Activated naive CD8-positive, alpha-beta T cell treated with anti-CD3 and anti-CD28 coated beads, Interleukin-2, amount 50 U/mL, for 24 hours (primary cell): ENCODE data around the gene KCNK18.

Source experiments
- ATAC-seq: fragments of 150-1000 bp; cut with Tn5 transposase; one replicate; pipeline ENCODE4 v1.10.0; 2021
- DNase-seq: peaks from one replicate; pipeline ENCODE4 v3.0.0; 2021
- H3K27ac Mint-ChIP-seq: one replicate; pipeline ENCODE4 v1.8.0; 2021; ENCODE audit warnings: mild to moderate bottlenecking, mixed read lengths
- H3K27me3 Mint-ChIP-seq: one replicate; pipeline ENCODE4 v1.8.0; 2021; ENCODE audit warnings: mixed read lengths
- H3K36me3 Mint-ChIP-seq: one replicate; pipeline ENCODE4 v1.8.0; 2021; ENCODE audit warnings: low read depth, mixed read lengths
- H3K4me1 Mint-ChIP-seq: one replicate; pipeline ENCODE4 v1.8.0; 2021; ENCODE audit warnings: mixed read lengths
- H3K4me3 Mint-ChIP-seq: one replicate; pipeline ENCODE4 v1.8.0; 2021; ENCODE audit warnings: mild to moderate bottlenecking, moderate library complexity, mixed read lengths
- H3K9me3 Mint-ChIP-seq: one replicate; pipeline ENCODE4 v1.8.0; 2021; ENCODE audit warnings: mixed read lengths

Gene KCNK18

GRCh38 chr10:117197189-117197588, at the start of gene KCNK18:
KCNK18 (plus strand) TSS chr10:117197489; CDS start chr10:117197489, 0 bp downstream.
- Mint-ChIP-seq H3K4me1 (no peaks in the 10 kb centered on the region), H3K4me3 (no peak within 1 kb of the TSS), H3K27ac (no peak within 1 kb of the TSS), H3K9me3 (no peaks in the 10 kb centered on the region), H3K36me3 (no peaks in the 10 kb centered on the region), H3K27me3 (peaks cover 3% of the 10 kb centered on the region)
- ATAC-seq (no peak), DNase-seq (no peak)

DNA sequence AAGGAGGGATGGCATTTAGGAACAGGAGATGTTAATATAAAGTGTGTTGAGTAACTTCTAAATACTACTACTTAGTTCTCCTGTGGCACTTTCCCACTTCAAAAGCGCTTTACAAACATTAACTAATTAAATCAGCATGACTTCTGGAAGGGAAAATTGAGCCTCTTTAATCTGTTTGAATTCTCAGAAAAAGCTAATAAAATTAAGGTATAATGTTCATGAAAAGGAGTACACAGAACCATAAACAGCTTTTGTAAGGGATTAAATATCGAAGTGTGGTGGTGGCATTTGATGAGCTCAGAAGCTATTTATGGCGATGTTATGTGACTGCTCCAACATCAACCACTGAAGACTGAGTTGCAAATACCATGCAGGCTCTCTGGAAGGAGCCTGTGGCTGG, 49.0 kb upstream of the KCNK18 start:
- DNase-seq (no peak), ATAC-seq (no peak)
- Mint-ChIP-seq H3K36me3 (no peaks in the 10 kb centered on the region), H3K4me1 (no peaks in the 10 kb centered on the region), H3K4me3 (no peak overlapping the region), H3K27me3 (peaks cover 53% of the 10 kb centered on the region), H3K9me3 (no peaks in the 10 kb centered on the region), H3K27ac (no peak overlapping the region)

DNA sequence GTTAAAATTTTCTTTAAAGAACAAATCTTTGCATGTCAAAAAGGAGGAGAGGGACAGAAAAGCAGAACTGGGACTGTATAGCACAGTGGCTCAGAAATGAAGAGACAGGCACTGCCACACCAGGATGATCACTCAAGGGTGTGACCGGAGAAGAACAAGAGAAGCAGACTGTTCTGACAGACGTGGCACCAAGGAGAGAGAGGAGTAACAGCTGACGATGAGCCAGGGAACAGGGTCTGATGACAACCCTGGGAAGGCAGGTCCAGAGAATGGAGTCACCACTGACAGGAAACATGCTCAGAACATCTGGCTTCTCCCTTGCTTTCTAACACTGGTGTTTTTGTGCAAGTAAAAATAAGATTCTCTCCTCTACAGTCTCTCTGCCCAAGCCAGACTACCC, 44.6 kb upstream of the KCNK18 start:
- no peaks in the 10 kb centered on the region for H3K9me3 Mint-ChIP-seq
- H3K4me3 Mint-ChIP-seq = no peak overlapping the region
- H3K27ac Mint-ChIP-seq = no peak overlapping the region
- ATAC-seq (no peak), DNase-seq (no peak)
- H3K4me1 Mint-ChIP-seq = no peaks in the 10 kb centered on the region
- peaks cover 59% of the 10 kb centered on the region for H3K27me3 Mint-ChIP-seq
- no peaks in the 10 kb centered on the region for H3K36me3 Mint-ChIP-seq

GRCh38 chr10:117158297-117158696, 39.0 kb upstream of the KCNK18 start:
- Mint-ChIP-seq H3K4me1 (peaks cover 7% of the 10 kb centered on the region), H3K27me3 (peaks cover 78% of the 10 kb centered on the region), H3K9me3 (no peaks in the 10 kb centered on the region), H3K27ac (no peak overlapping the region), H3K4me3 (no peak overlapping the region), H3K36me3 (no peaks in the 10 kb centered on the region)
- no peak for DNase-seq
- no peak for ATAC-seq

DNA sequence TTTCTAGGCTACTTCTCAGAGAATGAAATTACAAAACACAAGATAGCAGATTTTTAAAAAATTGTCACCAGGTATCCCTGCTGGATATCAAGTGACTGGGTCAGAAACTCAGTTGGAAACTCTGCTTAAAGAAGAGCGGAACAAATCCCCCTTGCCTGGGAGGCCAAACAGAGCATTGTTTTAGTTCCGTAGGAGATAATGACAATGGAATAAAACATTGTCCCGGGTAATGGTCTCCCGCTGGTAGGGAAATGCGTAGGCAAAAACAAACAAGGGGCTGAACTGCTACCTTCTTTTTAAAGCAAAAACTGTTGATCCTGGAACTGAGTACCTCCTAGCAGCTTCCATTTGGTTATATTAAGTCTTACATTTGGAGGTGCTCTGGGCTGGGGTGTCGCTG, 37.9 kb upstream of the KCNK18 start:
- no peak for ATAC-seq
- H3K4me3 Mint-ChIP-seq = no peak overlapping the region
- no peaks in the 10 kb centered on the region for H3K9me3 Mint-ChIP-seq

DNA sequence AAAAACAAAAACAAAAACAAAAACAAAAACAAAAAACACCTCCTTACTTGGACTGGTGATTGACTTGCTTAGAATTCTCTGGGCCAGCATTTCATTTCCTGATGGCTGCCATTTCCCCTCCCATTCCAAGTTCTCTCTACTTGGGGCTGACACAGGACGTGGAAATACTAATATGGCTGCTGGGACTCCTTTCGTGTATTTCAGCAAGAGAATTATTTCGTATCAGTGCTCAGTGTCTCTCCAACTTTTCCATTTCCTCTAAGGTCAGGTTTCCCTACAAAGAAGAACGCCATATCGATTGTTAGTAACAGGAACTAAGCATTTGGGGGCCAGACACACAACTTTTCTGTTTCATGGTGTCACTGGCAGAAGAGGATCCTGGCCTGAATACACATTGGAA, 36.7 kb upstream of the KCNK18 start:
- Mint-ChIP-seq H3K27ac (no peak overlapping the region), H3K9me3 (no peaks in the 10 kb centered on the region), H3K4me1 (peaks cover 12% of the 10 kb centered on the region), H3K36me3 (no peaks in the 10 kb centered on the region), H3K27me3 (peaks cover 81% of the 10 kb centered on the region), H3K4me3 (no peak overlapping the region)
- DNase-seq = no peak
- ATAC-seq = no peak

More for the DNA sequence above, 37.9 kb upstream of the KCNK18 start:
- Mint-ChIP-seq H3K27me3 (peaks cover 77% of the 10 kb centered on the region), H3K36me3 (no peaks in the 10 kb centered on the region), H3K27ac (no peak overlapping the region), H3K4me1 (peaks cover 12% of the 10 kb centered on the region)
- DNase-seq = no peak

- no peak for DNase-seq
- no peak for ATAC-seq
- Mint-ChIP-seq H3K4me1 (peaks cover 16% of the 10 kb centered on the region), H3K27me3 (peaks cover 81% of the 10 kb centered on the region), H3K27ac (no peak overlapping the region), H3K9me3 (no peaks in the 10 kb centered on the region), H3K4me3 (no peak overlapping the region), H3K36me3 (no peaks in the 10 kb centered on the region)
Measured at GRCh38 chr10:117161386-117162033, 35.8 kb upstream of the KCNK18 start.

GRCh38 chr10:117162093-117163060, 34.9 kb upstream of the KCNK18 start:
- Mint-ChIP-seq H3K9me3 (no peaks in the 10 kb centered on the region), H3K36me3 (no peaks in the 10 kb centered on the region), H3K27ac (no peak overlapping the region), H3K27me3 (peaks cover 83% of the 10 kb centered on the region), H3K4me1 (peaks cover 23% of the 10 kb centered on the region), H3K4me3 (peak overlapping the region; percentile 29)
- ATAC-seq (no peak), DNase-seq (no peak)

DNA sequence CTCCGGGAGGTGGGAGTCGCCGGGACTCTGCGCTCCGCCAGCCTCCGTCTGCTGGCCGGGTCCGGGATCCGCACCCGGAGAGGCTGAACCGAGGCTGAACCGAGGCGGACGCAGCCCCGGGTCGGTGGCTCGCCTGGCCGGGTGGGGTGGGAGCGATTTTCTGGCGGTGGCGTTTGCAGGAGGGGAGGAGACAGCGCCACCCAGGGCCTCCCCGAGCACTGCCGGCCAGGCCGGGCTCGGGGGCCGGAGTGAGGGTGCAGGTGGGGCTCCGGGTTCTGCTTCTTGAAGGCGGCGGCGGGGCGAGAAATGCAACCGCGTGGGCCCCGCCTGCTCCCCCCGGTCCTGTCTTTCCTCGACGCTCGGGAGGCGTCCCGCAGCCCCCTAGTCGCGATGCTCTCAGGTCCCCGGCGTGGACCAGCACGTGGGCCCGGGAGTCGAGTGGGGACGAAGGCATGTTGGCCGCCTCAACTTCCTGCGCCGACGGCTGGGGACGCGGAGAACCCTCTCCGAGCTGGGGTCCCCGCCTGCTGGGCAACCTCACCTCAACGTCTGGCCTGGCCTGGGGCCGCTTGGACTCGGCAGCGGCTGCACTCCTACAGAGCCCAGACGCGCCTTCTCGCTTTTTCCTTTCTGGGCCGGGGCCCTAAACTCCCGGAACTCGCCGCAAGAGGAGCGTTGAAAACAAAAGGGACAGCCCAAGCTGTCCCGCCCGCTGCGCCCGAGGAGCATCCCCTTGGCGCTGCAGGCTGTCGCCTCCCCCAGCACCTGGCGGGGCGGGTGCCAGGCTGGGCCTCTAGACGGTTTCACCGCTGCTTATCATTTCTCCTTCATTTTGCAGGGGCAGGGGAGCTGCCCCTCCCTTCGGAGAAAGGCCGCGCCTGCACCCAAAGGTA, 34.0 kb upstream of the KCNK18 start:
- Mint-ChIP-seq H3K36me3 (no peaks in the 10 kb centered on the region), H3K27ac (no peak overlapping the region), H3K9me3 (no peaks in the 10 kb centered on the region), H3K27me3 (peaks cover 83% of the 10 kb centered on the region), H3K4me1 (peaks cover 27% of the 10 kb centered on the region), H3K4me3 (no peak overlapping the region)
- ATAC-seq = no peak
- DNase-seq = no peak

DNA sequence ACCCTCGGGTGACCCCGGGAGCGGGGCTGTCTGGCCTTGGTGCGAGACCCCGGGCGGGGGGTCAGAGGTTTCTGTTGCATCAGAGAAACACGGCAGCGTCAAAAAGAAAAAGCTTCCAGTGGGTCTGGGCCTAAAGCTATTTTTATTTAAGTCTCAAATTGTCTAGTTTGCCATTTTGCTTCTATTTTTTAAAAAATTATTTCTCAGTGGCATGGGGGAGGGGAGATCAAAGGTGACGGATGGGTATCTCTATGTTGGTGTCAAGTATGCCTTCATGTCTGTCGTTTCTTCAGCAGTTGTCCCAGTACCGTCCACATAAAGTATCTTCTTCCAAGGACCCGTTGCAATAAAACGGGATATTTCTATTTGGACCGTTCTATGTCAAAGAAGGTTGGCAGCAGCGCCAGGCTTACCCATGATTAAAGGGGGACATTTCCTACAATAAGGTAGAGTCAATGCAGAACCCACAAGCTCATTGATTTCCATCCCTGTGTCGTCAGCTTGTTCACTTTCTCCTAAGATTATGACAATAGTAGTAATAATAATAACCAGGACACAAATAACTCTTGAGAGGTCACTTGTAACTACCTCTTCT, 33.2 kb upstream of the KCNK18 start:
- Mint-ChIP-seq H3K9me3 (no peaks in the 10 kb centered on the region), H3K36me3 (no peaks in the 10 kb centered on the region), H3K27me3 (peaks cover 83% of the 10 kb centered on the region), H3K4me1 (peaks cover 30% of the 10 kb centered on the region), H3K4me3 (no peak overlapping the region), H3K27ac (no peak overlapping the region)
- ATAC-seq (no peak), DNase-seq (no peak)

DNA sequence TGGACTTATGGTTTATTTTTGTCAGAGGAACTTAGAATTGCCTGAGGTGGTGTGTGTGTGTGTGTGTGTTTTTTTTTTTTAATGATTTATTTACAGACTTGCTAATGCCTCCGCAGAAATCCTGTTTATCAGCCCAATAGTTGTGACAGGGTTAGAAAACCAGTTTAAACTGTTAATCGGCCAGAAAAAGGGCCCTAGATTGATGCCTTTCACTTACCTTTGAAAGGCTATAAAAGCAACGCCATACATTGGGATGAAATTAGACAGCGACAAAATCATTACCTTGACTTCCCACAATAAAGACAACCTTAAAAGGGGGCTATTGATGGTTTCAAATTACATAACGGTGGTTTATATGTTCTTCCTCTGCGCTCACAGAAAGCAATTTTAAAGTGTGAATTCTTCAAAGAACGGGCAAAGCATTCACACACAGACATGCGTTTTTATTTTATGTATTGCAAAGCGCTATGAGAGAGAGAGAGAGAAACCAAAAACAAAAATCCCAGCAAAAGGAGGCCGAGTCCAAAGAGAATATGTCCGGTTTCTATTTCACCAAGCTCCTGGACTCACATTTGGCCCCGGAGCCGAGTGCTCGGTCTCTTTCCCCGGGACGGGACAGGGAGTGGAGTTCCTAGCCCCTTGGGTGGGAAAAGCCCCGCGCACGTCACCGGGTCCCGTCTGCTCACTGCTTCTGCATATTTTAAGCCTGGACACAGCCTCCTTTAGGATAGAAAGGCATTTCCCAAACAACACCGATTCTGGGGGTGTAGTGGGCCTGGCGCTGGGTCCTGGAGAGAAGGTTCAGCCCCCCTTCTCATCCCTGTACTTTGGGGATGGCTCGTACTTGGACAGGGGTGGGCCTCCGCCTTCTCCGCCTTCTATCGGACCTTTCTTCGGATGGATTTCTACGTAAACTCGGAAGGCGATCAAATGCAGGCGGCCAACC, 32.4 kb upstream of the KCNK18 start:
- peaks cover 2% of the 10 kb centered on the region for H3K36me3 Mint-ChIP-seq
- DNase-seq = no peak
- peaks cover 33% of the 10 kb centered on the region for H3K4me1 Mint-ChIP-seq
- no peak overlapping the region for H3K27ac Mint-ChIP-seq
- H3K27me3 Mint-ChIP-seq = peaks cover 86% of the 10 kb centered on the region
- no peak for ATAC-seq
- H3K4me3 Mint-ChIP-seq = no peak overlapping the region
- no peaks in the 10 kb centered on the region for H3K9me3 Mint-ChIP-seq

GRCh38 chr10:117165538-117166417, 31.5 kb upstream of the KCNK18 start:
- ATAC-seq (no peak), DNase-seq (peak; percentile 42)
- H3K36me3 Mint-ChIP-seq = peaks cover 2% of the 10 kb centered on the region
- H3K9me3 Mint-ChIP-seq = no peaks in the 10 kb centered on the region
- H3K27me3 Mint-ChIP-seq = peaks cover 85% of the 10 kb centered on the region
- H3K4me3 Mint-ChIP-seq = no peak overlapping the region
- peaks cover 33% of the 10 kb centered on the region for H3K4me1 Mint-ChIP-seq
- no peak overlapping the region for H3K27ac Mint-ChIP-seq
